Stimulated activated naive CD4-positive, alpha-beta T cell (primary cell): ENCODE measurements around the gene ZCCHC17.

ENCODE experiments used
- DNase-seq, 6 experiments: peaks; one replicate each; lab custom pipeline; 2025; lab: John Stamatoyannopoulos, UW

Gene ZCCHC17

GRCh38 chr1:31394584-31395193 is 97.9 kb downstream of the ZCCHC17 start:
- DNase-seq = peak; percentile 37 to 76 (median 64)

DNA sequence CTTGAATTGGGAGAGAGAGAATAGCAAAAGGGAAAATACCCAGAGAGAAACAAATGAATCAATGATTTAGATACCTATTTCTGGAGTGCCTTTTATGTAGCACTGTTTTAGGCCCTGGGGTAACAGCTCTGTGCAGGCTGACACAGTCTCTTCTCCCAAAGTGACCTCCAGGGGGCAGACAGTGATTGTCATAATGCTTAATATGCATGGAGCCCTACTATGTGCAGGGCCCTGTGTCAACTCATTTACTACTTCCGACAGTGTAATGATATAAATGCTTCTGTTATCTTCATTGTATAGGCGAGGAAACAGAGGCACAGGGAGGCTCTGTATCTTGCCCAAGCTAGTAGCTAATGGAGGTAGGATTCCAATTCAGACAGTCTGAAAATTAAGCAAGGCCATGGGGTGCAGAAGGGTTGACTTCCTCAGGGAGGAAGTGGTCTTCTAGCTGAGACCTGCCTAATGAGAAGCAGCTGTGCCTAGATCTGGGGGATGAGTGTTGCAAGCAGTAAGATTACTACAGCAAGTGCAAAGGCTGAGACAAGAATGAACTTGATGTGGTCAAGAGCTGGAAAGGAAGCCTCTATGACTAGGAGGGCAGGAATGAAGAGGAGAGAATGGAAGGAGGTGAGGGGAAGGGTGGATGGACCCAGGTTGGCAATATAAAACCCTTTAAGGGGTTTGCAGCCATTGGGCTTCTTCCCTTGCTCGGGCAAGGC is 100.0 kb downstream of the ZCCHC17 start:
- DNase-seq = no peak

GRCh38 chr1:31397360-31398095 is 100.7 kb downstream of the ZCCHC17 start:
- DNase-seq = no peak

DNA sequence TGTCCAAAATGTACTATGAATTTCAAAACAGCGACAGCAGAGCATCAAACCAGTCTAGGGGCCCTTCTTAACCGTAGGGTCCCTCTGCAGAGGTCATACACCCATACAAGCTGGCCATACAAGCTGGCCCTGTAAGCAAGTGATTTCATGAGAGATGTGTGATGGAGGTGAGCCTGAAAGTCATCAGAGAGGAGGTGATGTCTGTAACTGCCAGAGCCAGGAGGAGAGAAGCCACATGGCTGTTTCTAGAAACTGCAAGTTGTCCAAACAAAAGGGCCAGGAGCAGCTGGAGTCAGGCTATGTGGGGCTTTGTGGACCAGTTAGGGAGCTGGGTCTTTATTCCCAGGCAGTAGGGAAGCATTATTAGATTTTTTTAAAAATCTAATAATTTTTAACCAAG is 101.4 kb downstream of the ZCCHC17 start:
- no peak for DNase-seq

- no peak for DNase-seq
These were observed 103.1 kb downstream of the ZCCHC17 start for GRCh38 chr1:31399976-31400375.

GRCh38 chr1:31400393-31400792 is 103.6 kb downstream of the ZCCHC17 start:
- DNase-seq = no peak

DNA sequence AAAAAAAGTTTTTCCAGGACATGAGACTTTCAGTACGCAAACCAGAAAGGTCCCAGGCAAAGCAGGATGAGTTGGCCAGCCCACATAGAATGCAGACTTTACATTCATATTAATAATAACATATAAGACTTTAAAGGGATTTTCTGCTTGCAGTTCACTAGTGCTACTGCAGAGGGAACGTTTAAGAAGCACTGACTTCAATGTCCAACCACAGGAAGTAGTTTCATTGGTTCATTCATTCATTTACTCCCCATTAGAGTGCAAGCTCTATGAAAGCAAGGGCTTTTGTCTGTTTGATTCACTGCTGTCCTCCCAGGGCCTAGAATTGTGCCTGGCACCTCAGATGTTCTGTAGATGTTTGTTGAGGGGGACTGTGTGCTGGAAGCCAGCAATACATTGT is 104.4 kb downstream of the ZCCHC17 start:
- no peak for DNase-seq

DNA sequence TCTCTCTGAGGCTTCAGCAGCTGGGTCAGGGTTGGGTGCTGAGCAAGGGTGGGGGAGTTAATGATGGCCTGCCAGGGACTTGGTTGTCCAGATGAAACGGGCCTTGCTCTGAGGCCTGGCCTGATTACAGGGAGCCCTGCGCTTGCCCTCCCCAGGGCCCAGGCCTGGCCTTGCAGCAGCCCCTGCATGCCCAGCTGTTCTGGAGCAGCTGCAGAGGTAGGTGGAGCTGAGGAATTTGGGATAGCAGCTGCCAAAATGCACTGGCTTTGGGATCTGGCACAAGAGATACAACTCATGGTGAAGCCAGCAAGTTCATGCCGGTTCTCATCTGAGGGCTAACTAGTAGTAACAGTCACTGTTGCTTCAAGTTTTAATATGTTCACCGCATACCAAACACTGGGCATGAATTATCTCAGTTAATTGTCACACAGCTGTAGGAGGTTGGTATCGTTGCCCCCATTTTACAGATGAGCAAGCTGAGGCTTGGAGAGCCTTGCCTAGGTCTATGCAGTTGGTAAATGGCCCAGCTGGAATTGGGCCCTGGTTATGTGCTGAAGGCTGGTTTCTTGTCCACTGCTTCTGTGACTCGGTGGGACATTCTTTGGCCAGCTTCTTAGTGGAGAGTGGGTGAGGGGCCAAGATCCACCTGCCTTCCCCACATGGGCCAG is 108.9 kb downstream of the ZCCHC17 start:
- no peak for DNase-seq

GRCh38 chr1:31407029-31407626 is 110.3 kb downstream of the ZCCHC17 start:
- DNase-seq = no peak

DNA sequence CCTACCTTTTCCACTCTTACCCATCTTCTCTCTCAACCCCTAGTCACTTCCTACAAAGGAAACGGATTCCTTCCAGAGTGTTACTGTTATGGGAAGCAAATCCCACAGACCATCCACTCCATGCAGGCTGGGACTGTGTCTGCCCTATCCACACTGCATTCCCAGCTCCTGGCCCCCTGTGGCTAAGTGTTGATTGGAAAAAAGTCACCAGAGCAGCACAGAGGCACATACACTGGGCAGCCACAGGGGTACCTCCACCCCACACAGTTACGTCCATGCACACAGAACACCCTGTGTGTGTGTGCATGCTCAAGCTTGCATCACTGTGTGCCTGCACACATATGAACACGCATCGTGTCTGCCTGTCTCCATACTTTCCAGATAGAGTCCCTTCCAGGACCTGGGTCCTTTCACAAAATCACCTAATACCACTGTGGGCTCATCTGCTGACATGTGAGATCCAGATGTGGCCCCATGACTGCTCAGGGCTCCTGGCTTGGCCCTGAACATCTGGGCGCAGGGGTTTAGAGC is 112.0 kb downstream of the ZCCHC17 start:
- no peak for DNase-seq

- DNase-seq = no peak
These were observed 113.4 kb downstream of the ZCCHC17 start for GRCh38 chr1:31409946-31410858.

- DNase-seq = no peak
These were observed 114.0 kb downstream of the ZCCHC17 start for GRCh38 chr1:31410871-31411270.

- DNase-seq = no peak
These were observed 115.4 kb downstream of the ZCCHC17 start for GRCh38 chr1:31412205-31412604.

DNA sequence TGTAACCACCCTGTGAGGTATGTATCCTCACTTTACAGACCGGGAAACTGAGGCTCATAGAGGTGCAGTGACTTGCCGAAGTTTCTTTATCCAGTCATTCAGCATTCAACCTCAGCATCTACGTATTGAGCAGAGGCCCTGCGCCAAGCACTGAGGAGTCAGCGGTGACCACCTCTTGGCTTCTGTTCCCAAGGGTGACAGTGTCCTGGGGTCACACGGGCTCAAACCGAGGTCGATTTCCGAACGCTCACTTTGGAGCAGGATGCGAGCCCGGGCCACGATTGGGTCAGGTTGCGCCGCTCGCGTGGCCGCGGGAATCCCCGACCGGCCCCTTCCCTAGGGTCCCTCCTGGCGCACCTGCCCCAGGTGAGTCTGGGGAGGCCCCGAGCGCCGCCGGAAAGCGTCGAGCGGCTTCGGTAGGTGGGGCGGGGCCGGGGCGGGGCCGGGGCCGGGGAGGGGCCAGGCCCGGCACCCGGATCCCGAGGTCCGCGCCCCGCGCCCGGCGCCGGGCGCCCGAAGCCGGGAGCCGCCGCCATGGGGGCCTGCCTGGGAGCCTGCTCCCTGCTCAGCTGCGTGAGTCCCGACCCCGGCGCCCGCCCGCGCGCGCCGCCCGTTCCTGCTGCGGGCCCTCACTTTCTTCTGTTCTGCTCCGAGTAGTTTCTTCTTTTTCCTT is 116.0 kb downstream of the ZCCHC17 start, which contains the start of gene SERINC2:
Gene SERINC2 (plus strand): TSS at position 482 of the 673 bp plus-strand sequence. CDS start 53 bp downstream, at position 535.
- peak in 4 of 6 experiments; percentile 5 to 35 (median 28) for DNase-seq

DNA sequence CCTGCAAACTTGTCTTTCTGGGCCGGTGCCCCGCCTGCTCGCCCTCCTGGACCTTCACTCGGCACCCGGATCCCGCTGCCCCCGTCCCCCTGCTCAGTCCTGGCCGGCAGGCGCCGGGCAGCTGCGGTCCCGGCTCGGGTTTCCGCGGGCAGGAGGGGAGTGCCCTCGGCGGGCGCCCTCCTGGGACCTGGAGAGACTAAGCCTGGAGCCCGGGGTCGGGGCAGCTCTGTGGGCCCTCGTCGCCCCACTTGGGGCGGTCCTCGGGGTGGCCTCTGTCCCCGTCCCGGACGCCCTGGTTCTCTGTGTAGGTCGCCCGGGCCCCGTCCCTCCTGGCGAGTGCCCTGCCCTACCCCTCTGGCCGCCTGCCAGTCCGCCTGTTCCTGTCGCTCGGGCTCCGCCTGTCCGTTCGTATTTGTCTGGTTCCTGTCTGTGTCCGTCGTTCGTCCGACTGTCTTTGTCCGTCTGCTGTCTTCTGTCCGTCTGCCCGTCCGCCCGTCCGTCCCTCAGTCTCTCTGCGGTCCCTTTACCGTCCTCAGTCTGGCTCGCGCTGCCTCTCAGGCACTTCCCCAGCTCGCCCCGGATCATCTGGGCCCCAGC is 116.7 kb downstream of the ZCCHC17 start:
- peak in 1 of 6 experiments; percentile 19 for DNase-seq
